Large intestine (tissue), 3 donors: ENCODE data around the gene RBKS. TPM values are rescaled to one million over a fixed set of nuclear protein-coding genes. Genes with fewer than 3 reads are reported as not detected.
A peak's percentile ranks its signal among the peaks of the same experiment; 100 is the strongest.
"Not testable (repeated sequence)": the region's sequence is repeated elsewhere in the genome, so short reads cannot be mapped to it uniquely, and the experiment has no call there.

Experiments
- DNase-seq, 2 donors: peaks; one replicate each; pipeline versions ENCODE4 v3.0.0 to v3.0.0-alpha.2; 2013
- H3K27ac ChIP-seq: one replicate; pipeline ENCODE4 v1.5.1; 2013; ENCODE audit warnings: low read length
- H3K27me3 ChIP-seq: 2 replicates; pipeline ENCODE4 v1.6.1; 2013; ENCODE audit warnings: low read length; ENCODE audit not compliant: control insufficient read depth, insufficient read depth
- H3K36me3 ChIP-seq: 2 replicates; pipeline ENCODE4 v1.6.1; 2013; ENCODE audit warnings: low read length; ENCODE audit not compliant: control insufficient read depth, insufficient read depth
- H3K4me1 ChIP-seq: one replicate; pipeline ENCODE4 v1.6.1; 2013; ENCODE audit warnings: low read length; ENCODE audit not compliant: control insufficient read depth, insufficient read depth
- H3K4me3 ChIP-seq: one replicate; pipeline ENCODE4 v1.5.1; 2013; ENCODE audit warnings: low read length
- H3K9me3 ChIP-seq: one replicate; pipeline ENCODE4 v1.6.1; 2013; ENCODE audit warnings: mild to moderate bottlenecking, low read depth, low read length, moderate library complexity; ENCODE audit not compliant: control insufficient read depth
- WGBS: methylation state at CpG from one replicate; pipeline ENCODE4 v1.1.5; 2013; ENCODE audit warnings: low lambda C conversion rate; ENCODE audit not compliant: insufficient coverage; 5-methylcytosine and 5-hydroxymethylcytosine counted together
- polyA plus RNA-seq: library from polyadenylated mRNA; unstranded; fragments of 120-200 nt; gene quantifications from one replicate; pipeline ENCODE4 v1.2.1, GENCODE V29; 2013

RBKS gene
- polyA plus RNA-seq, 1 donor = 30.4 TPM

- Histone ChIP-seq H3K4me3 (no peak overlapping the region), H3K36me3 (peaks cover 3% of the 10 kb centered on the region), H3K9me3 (peaks cover 9% of the 10 kb centered on the region), H3K27ac (no peak overlapping the region), H3K4me1 (no peaks in the 10 kb centered on the region), H3K27me3 (no peaks in the 10 kb centered on the region)
- DNase-seq = no peak
- WGBS = 50% methylated on average over 2 of the region's 9 CpGs
Observed at GRCh38 chr2:27875089-27875881, 14.9 kb downstream of the RBKS start.

GRCh38 chr2:27873091-27873490, 17.1 kb downstream of the RBKS start:
- no peak overlapping the region for H3K4me3 ChIP-seq
- no peaks in the 10 kb centered on the region for H3K4me1 ChIP-seq
- peak in 1 of 2 donors; percentile 18 for DNase-seq
- no CpG with 5 or more reads among the region's 1 CpG for WGBS
- H3K36me3 ChIP-seq = peaks cover 7% of the 10 kb centered on the region
- peaks cover 9% of the 10 kb centered on the region for H3K9me3 ChIP-seq
- no peak overlapping the region for H3K27ac ChIP-seq
- H3K27me3 ChIP-seq = no peaks in the 10 kb centered on the region

GRCh38 chr2:27871802-27872201, 18.4 kb downstream of the RBKS start:
- no peaks in the 10 kb centered on the region for H3K4me1 ChIP-seq
- no peak for DNase-seq
- peaks cover 7% of the 10 kb centered on the region for H3K36me3 ChIP-seq
- H3K4me3 ChIP-seq = no peak overlapping the region
- H3K27me3 ChIP-seq = no peaks in the 10 kb centered on the region
- no CpG with 5 or more reads among the region's 3 CpGs for WGBS
- no peak overlapping the region for H3K27ac ChIP-seq
- H3K9me3 ChIP-seq = peaks cover 7% of the 10 kb centered on the region

- Histone ChIP-seq H3K36me3 (peaks cover 7% of the 10 kb centered on the region), H3K4me1 (no peaks in the 10 kb centered on the region), H3K9me3 (peaks cover 2% of the 10 kb centered on the region), H3K27me3 (no peaks in the 10 kb centered on the region), H3K27ac (no peak overlapping the region), H3K4me3 (no peak overlapping the region)
- DNase-seq = no peak
- no CpG with 5 or more reads among the region's 3 CpGs for WGBS
Observed at GRCh38 chr2:27870724-27871123, 19.5 kb downstream of the RBKS start.

GRCh38 chr2:27869763-27870162, 20.4 kb downstream of the RBKS start:
- Histone ChIP-seq H3K9me3 (no peaks in the 10 kb centered on the region), H3K27ac (no peak overlapping the region), H3K36me3 (peaks cover 7% of the 10 kb centered on the region), H3K4me3 (no peak overlapping the region), H3K4me1 (no peaks in the 10 kb centered on the region), H3K27me3 (no peaks in the 10 kb centered on the region)
- WGBS = no CpG with 5 or more reads among the region's 6 CpGs
- no peak for DNase-seq

- WGBS = 86% methylated on average over 1 of the region's 1 CpG
- peaks cover 7% of the 10 kb centered on the region for H3K36me3 ChIP-seq
- H3K4me1 ChIP-seq = no peaks in the 10 kb centered on the region
- no peaks in the 10 kb centered on the region for H3K27me3 ChIP-seq
- DNase-seq = no peak
- H3K9me3 ChIP-seq = no peaks in the 10 kb centered on the region
- no peak overlapping the region for H3K27ac ChIP-seq
- no peak overlapping the region for H3K4me3 ChIP-seq
Observed at GRCh38 chr2:27866237-27866636, 23.9 kb downstream of the RBKS start.

GRCh38 chr2:27863955-27864354, 26.2 kb downstream of the RBKS start:
- not testable (repeated sequence) for H3K4me3 ChIP-seq, H3K27ac ChIP-seq, H3K4me1 ChIP-seq, H3K27me3 ChIP-seq, H3K36me3 ChIP-seq, DNase-seq, H3K9me3 ChIP-seq
- WGBS = no CpG with 5 or more reads among the region's 5 CpGs

GRCh38 chr2:27863146-27863545, 27.0 kb downstream of the RBKS start:
- Histone ChIP-seq H3K4me1 (no peaks in the 10 kb centered on the region), H3K9me3 (no peaks in the 10 kb centered on the region), H3K27me3 (no peaks in the 10 kb centered on the region), H3K4me3 (no peak overlapping the region), H3K36me3 (no peaks in the 10 kb centered on the region), H3K27ac (no peak overlapping the region)
- peak; percentile 19 to 45 for DNase-seq
- WGBS = no CpG with 5 or more reads among the region's 1 CpG

- Histone ChIP-seq H3K27me3 (no peaks in the 10 kb centered on the region), H3K4me1 (no peaks in the 10 kb centered on the region), H3K27ac (no peak overlapping the region), H3K36me3 (peaks cover 2% of the 10 kb centered on the region), H3K4me3 (no peak overlapping the region), H3K9me3 (no peaks in the 10 kb centered on the region)
- DNase-seq = no peak
Observed at GRCh38 chr2:27860111-27860510, 30.1 kb downstream of the RBKS start.

- Histone ChIP-seq H3K4me1 (peaks cover 4% of the 10 kb centered on the region), H3K9me3 (no peaks in the 10 kb centered on the region), H3K27me3 (no peaks in the 10 kb centered on the region), H3K27ac (no peak overlapping the region), H3K36me3 (peaks cover 5% of the 10 kb centered on the region), H3K4me3 (no peak overlapping the region)
- no peak for DNase-seq
- WGBS = 100% methylated on average over 1 of the region's 4 CpGs
Observed at GRCh38 chr2:27857417-27858172, 32.6 kb downstream of the RBKS start.
